GM08714 (cell line): Measurements from ENCODE around the gene HOXA3.

Source experiments
- H3K4me3 ChIP-seq: fragments of 200-500 bp; sonication (Bioruptor generic); 2 replicates; pipeline ENCODE4 v1.5.1; 2014; ENCODE audit warnings: mild to moderate bottlenecking, low read length, inconsistent platforms
- ZNF274 ChIP-seq: IDR thresholded peaks from 2 replicates; pipeline ENCODE4 v1.6.1; 2012; ENCODE audit warnings: mild to moderate bottlenecking, low read depth, low read length

Gene HOXA3

DNA sequence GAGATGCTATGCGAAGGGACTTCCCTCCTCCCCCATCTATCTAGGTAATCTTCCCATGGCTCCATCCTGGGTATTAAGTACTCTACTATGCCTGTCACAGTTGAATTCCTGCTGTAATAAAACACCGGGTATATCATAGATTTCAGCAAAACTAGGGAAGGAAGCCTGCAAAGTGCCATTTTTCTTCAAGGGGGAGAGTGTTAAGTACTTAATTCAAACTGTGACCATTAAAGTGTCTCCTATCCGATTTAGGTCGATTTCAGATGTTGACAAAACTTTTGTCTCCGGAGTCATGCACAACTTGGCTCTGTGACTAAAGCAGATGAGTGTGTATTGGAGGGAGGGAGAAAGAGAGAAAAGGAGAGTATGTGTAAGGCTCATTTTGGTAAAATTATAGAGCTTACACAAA, 26.4 kb downstream of the HOXA3 start:
- H3K4me3 ChIP-seq = no peak overlapping the region
- no peak for TF ChIP-seq ZNF274

- no peak for TF ChIP-seq ZNF274
- H3K4me3 ChIP-seq = no peak overlapping the region
These were observed 27.3 kb downstream of the HOXA3 start for GRCh38 chr7:27124902-27125689.

GRCh38 chr7:27124096-27124901, 28.1 kb downstream of the HOXA3 start:
- TF ChIP-seq ZNF274 = no peak
- H3K4me3 ChIP-seq = no peak overlapping the region

GRCh38 chr7:27123477-27124053, 28.8 kb downstream of the HOXA3 start:
- H3K4me3 ChIP-seq = no peak overlapping the region
- TF ChIP-seq ZNF274 = no peak

GRCh38 chr7:27123007-27123476, 29.3 kb downstream of the HOXA3 start:
- TF ChIP-seq ZNF274 = no peak
- H3K4me3 ChIP-seq = no peak overlapping the region

- no peak overlapping the region for H3K4me3 ChIP-seq
- no peak for TF ChIP-seq ZNF274
These were observed 30.1 kb downstream of the HOXA3 start for GRCh38 chr7:27122077-27122910.

- TF ChIP-seq ZNF274 = no peak
These were observed 30.7 kb downstream of the HOXA3 start for GRCh38 chr7:27121684-27122076.

DNA sequence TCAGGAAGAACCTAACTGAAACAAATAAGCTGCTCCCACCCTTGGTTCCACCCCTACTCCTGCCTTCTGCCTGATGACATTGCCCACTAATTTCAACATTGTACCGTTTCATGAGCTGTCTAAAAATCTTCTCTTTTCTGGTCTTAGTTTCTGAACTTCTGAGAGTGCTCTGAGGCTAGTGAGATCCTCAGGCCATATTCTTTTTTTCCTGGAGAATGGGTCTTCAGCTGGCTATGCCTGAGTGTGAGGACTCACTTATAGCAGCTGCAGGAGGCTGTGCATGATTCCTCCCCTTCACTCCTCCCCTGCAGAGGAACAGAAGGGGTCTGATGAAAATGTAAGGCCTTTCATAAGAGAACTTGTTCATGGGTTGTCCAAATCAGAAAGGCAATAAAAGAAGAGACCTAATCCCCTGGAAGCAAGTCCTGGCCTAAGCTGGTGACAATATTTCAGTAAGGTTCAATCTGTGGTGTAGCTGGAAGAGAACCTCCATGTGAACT, 32.9 kb downstream of the HOXA3 start:
- no peak overlapping the region for H3K4me3 ChIP-seq
- TF ChIP-seq ZNF274 = no peak

More at GRCh38 chr7:27121684-27122076, 30.7 kb downstream of the HOXA3 start:
- no peak overlapping the region for H3K4me3 ChIP-seq

GRCh38 chr7:27118580-27118979, 33.8 kb downstream of the HOXA3 start:
- no peak overlapping the region for H3K4me3 ChIP-seq
- TF ChIP-seq ZNF274 = no peak

DNA sequence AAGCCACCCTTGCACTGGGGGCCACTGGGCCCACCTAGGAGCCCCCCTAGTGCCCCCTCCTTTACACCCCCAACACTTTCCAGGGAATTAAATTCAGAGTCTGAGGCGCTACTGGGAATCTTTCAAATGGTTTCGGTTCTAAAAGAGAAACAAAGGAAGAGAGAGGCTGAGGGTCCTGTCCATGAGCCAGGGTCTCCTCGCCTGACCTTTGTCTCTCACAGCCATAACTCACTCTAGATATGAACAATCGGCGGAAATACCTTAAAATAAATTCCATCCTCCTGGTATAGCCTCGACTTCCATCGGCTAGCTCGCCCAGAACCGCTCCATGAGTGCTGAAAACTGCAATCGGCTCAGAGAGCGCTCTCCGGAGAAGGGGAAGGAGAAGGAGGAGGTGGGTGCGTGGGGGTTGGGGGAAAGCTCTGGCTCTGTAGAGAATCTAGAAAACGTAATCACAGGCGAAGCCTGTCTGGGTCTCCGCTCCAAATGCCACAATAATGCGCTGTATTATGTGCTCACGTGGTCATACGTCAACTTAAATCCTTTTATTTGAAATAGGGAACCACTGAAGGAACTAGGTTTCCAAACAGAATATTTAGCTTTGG, 34.4 kb downstream of the HOXA3 start:
- no peak overlapping the region for H3K4me3 ChIP-seq
- no peak for TF ChIP-seq ZNF274

DNA sequence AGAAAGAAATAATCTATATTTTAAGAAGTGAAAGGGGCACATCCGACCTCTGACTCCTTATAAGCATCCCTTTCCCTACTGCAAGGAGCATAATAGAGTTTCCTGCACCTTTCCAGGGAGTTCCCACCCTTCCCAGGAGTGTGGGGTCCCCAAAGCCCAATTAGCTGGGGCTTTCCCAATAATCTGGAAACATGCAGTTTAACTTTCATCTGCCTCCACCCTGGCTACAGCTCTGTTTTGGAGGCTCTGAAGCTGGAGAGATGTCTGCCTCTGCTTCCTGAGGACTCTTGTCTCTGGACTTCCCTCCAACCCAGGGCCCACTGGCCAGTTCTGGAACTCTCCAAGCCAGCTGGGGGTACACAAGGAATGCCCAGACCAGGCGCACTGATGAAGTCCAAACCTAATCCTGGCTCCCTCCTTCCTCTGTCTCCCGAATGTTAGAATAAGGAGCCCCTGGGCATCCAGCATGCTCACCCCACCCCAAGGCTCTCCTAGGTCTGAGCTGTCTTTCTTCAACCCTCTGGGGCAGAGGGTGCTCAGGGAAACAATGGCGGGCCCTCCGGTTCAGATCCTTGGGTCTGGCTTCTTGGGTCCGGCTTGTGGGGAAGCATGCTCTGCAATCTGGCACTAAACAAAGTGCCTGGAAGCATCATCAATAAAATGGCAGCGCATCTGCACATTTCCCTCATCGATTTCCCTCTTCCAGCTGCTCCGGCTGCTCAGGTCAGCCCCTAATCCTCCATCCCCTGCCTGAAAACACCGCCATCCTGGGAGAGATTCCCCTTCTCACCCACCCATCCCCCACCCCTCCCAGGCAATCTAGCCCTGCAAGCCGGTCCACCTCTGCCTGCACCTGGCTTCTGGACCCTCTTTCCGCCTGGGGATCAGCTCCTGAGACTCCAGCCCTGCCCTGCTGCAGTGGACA, 35.2 kb downstream of the HOXA3 start:
- H3K4me3 ChIP-seq = no peak overlapping the region
- TF ChIP-seq ZNF274 = no peak
